GM19397 (cell line): ENCODE results near the gene BLMH.
"Not testable (repeated sequence)": the region's sequence is repeated elsewhere in the genome, so short reads cannot be mapped to it uniquely, and the experiment has no call there.

Source experiments
- ATAC-seq: cut with Tn5 transposase; IDR thresholded peaks from one replicate; pipeline ENCODE4 v1.9.1; 2021; ENCODE audit warnings: mild to moderate bottlenecking, moderate library complexity; ENCODE audit not compliant: unreplicated experiment

The BLMH gene

GRCh38 chr17:30232015-30232823, 59.5 kb downstream of the BLMH start:
- ATAC-seq: no peak

GRCh38 chr17:30230596-30231125, 61.1 kb downstream of the BLMH start:
- no peak for ATAC-seq

GRCh38 chr17:30230009-30230408, 61.7 kb downstream of the BLMH start:
- ATAC-seq: not testable (repeated sequence)

- no peak for ATAC-seq
These were observed 62.7 kb downstream of the BLMH start for GRCh38 chr17:30229012-30229411.

GRCh38 chr17:30228011-30228410, 63.7 kb downstream of the BLMH start:
- no peak for ATAC-seq

GRCh38 chr17:30226878-30227277, 64.9 kb downstream of the BLMH start:
- no peak for ATAC-seq

GRCh38 chr17:30225919-30226553, 65.7 kb downstream of the BLMH start:
- ATAC-seq: no peak

GRCh38 chr17:30225112-30225511, 66.6 kb downstream of the BLMH start:
- ATAC-seq: no peak

GRCh38 chr17:30224419-30224960, 67.3 kb downstream of the BLMH start:
- ATAC-seq: no peak

- no peak for ATAC-seq
These were observed 69.0 kb downstream of the BLMH start for GRCh38 chr17:30222721-30223175.

GRCh38 chr17:30222251-30222650, 69.5 kb downstream of the BLMH start:
- ATAC-seq: no peak

GRCh38 chr17:30221346-30221745, 70.4 kb downstream of the BLMH start:
- no peak for ATAC-seq

GRCh38 chr17:30220414-30220813, 71.3 kb downstream of the BLMH start:
- no peak for ATAC-seq

GRCh38 chr17:30219833-30220232, 71.9 kb downstream of the BLMH start:
- ATAC-seq: no peak

GRCh38 chr17:30219315-30219714, 72.4 kb downstream of the BLMH start:
- no peak for ATAC-seq

- no peak for ATAC-seq
These were observed 72.9 kb downstream of the BLMH start for GRCh38 chr17:30218799-30219198.

- ATAC-seq: no peak
These were observed 73.9 kb downstream of the BLMH start for GRCh38 chr17:30217746-30218245.

GRCh38 chr17:30217054-30217453, 74.7 kb downstream of the BLMH start:
- no peak for ATAC-seq

- ATAC-seq: no peak
These were observed 79.0 kb downstream of the BLMH start for GRCh38 chr17:30212750-30213149.

- no peak for ATAC-seq
These were observed 80.4 kb downstream of the BLMH start for GRCh38 chr17:30211371-30211770.

GRCh38 chr17:30210901-30211300, 80.8 kb downstream of the BLMH start:
- no peak for ATAC-seq

GRCh38 chr17:30210366-30210765, 81.4 kb downstream of the BLMH start:
- ATAC-seq: no peak
